Measurements from ENCODE around the gene RASL12.
A peak's percentile ranks its signal among the peaks of the same experiment; 100 is the strongest.
"Not testable (repeated sequence)": the region's sequence is repeated elsewhere in the genome, so short reads cannot be mapped to it uniquely, and the experiment has no call there.

Gene RASL12, protein sequence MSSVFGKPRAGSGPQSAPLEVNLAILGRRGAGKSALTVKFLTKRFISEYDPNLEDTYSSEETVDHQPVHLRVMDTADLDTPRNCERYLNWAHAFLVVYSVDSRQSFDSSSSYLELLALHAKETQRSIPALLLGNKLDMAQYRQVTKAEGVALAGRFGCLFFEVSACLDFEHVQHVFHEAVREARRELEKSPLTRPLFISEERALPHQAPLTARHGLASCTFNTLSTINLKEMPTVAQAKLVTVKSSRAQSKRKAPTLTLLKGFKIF

DNA sequence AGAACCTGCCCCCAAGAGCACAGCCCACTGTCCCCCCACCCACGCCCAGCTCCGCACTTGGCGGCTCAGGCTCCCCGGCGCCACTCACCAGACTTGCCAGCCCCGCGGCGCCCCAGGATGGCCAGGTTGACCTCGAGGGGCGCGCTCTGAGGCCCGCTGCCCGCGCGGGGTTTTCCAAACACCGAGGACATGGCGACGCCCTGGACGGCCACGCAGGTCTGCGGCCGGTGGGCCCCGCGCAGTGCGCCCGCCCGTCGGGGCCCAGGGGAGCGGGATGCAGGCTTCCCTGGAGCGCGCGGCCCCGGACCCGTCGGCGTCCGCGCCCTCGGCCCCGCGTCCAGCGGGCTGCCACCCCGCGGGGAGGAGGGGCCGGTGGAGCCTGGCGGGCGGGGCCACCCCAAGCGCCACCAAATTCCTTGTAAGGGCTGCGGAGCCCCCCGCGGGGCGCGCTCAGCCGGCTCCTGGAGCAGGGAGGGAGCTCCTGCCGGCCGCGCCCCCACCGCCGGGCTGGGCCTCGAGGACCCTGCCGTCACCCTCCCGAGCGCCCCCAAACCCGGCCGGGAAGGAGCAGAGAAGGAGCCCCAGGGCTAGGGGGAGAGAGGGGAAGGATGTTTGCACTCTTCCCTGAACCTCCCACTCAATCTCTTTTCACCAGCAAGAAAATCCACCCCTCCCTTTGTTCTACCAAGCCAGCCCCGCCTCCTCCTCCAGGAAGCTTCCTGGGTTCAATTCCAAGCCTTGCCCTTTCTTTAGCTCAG lies at the start of gene RASL12:
TSS of gene RASL12 (minus strand) at position 347 of the 758 bp plus-strand sequence. CDS start at position 191, 156 bp downstream.
- no peak for DNase-seq

DNA sequence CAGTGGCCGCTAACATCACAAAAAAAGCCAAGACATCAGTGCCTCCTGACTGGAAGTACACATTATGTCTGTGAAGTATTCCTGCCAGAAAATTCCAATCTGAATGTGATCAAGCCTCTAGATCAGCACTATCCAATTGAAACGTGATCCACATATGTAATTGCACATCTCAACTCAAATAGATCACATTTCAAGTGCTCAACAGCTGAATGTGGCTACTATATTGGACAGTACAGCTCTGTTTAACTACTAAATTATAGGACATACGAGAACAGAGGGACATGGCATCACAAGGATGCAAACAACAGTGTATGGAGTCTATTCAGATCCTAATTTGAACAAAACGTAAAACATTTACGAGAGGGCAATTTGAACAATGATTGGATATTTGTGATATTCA lies 47.8 kb upstream of the RASL12 start:
- DNase-seq, result no peak

DNA sequence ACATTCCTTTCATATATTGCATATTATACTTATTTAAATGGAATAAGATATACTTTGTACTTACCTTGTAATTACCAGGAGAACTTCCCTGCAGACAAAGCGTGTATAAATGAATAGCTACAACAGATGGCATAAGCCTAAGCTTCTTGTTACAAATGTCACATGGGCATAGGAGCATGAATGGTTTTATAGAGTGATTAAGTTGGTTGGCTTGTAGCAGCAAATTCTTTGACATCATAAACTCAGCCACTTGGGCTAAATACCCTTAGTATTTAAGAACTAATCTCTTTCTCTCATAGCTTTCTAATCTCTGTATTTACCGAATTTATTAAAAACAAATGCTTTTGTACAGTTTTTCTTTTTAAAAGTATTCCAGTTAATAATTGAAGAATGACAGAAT lies 47.3 kb upstream of the RASL12 start, which contains the start of gene UBAP1L:
TSS of gene UBAP1L (minus strand) at position 115 of the 400 bp plus-strand sequence. CDS start 8,985 bp downstream, outside the sequence.
- DNase-seq, result no peak

DNA sequence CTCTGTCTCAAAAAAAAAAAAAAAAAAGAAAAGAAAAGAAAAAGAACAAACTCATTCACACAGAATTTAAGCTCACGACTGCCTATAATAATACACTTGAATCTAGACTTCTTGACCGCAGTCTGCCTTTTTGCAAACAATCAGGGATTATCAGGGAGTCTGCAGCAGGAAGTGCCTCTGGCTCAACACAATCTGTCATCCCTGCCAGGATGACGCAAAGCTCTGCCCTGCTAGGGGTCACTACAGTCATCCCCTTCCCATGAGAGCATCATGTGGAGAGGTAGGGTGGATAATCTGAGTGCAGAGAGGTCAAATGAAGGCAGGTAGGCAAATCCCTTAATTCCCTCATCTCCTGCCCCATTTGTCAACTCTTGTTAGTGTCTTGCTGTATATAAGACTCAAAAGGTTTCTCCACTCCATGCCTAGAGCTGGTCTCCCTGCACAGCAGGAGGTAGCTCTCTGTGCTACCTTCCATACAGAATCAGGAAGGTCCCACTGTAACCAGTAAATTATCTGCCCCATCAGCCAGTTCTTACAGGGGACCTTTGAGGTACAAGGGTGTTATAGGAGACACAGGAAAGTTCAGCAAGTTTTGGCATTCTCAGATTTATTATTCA lies 43.0 kb upstream of the RASL12 start:
- DNase-seq, result no peak

DNA sequence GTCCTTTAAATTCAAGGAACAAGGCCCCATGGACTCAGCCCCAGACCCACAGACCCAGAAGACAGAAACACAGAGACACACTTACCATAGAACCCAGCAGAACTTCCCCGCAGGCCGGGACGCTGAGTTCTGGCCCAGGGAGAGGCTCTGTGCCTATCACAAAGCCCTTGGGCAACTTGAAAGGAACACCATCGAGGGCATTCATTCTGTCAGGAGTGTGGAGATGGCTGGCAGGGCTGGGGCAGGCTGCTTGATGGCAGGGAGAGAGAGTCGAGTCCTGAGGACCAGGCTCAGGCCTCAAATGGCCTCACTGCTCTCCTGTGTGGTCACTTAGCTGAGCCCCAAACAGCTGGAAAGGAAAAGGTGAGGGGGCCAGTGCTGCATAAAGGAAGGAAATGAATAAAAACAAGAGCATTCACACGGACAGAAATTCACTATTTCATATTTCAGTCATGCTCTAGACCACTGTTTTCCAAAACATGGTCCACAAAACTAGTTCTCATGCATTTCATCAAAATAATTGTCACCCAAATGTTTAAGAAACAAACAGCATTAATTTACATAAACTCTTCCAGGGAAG lies 38.3 kb upstream of the RASL12 start:
- no peak for DNase-seq

DNA sequence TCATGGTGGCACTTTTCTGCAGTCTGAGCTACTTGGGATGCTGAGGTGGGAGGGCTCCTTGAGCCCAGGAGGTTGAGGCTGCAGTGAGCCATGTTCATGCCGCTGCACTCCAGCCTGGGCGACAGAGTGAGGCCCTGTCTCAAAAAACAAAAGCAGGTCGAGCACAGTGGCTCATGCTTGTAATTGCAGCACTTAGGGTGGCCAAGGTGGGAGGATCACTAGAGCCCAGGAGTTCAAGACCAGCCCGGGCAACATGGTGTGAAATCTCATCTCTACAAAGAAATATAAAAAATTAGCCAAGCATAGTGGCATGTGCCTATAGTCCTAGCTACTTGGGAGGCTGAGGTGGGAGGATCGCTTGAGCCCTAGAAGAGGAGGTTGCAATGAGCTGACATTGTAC lies 37.2 kb upstream of the RASL12 start:
- DNase-seq, result no peak

DNA sequence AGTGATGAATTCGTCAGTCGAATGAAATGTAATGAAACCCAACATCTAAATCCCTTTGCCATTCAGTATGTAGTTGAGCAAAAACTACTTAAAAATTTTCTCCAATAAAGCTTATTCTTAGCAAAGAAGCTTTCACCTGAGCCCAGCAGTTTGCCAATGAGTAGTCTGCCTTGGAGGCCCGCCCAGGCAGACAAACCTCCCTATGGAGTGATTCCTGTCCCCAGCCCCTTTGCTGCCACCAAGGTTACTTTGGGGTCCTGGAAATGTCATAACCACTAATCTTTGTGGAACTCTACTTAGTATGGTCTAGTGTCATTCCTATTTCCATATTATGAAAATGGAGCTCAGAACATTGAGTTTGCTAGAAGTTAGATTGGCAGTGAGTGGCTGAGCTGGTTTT lies 35.1 kb upstream of the RASL12 start:
- DNase-seq, result no peak

DNA sequence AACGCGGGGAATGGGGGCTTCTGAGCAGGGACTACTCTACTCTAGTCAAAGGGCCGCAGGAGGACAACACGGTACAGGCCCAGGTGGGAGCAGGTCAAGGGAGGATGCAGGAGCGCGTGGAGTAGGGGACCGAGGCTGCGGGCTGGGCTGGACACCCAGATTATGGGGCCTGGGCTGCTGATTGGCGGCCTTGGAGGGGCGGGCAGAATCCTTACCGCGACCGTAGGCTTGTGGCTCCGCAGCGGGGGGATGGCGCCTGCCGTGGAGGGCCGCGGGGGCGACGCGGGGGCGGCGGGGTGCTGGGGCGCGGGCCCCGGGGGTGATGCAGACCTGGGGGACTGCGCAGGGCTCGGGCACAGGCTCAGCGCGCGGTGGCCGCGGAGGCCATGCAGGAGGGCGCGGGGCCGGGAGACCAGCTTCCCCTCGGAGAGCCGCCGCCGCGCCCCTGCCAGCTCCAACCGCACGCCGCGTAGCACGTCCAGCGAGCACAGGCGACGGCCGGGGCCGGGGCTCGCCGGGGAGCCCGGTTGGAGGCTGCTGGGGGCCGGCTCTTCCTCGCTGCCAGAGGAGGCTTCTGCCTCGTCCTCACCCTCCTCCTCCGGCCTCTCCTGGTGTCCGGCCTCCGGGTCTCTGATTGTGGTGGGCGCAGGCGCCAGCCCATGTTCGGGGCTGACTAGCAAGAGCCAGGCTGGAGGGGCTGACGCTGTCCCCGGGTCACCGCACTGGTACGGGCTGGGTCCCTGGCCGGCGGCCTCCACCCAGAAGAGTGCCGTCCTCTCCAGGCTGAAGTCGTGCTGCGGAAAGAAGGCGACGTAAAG lies 34.3 kb upstream of the RASL12 start:
- DNase-seq, result no peak

DNA sequence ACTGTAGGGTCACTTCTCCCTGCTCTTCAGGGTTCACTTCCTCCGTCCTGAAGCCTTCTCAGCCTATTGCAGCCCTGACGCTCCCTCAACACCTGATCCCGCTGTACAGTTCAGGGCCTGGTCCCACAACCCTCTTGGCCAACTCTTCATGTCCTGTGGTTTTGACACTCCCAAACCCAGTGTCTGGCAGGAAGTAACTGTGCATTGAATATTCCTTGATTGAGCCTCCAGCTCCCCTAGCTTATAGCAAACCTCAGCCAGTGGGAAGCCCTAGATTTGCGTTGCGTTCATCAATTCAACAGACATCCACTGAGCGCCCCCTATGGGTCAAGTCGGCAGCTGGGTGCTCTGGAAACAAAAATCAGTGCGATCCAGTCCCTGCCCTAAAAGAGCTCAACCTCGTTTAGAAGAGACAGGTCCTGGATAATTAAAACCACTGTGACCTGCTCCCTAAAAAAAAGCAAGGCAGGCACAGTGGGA lies 33.7 kb upstream of the RASL12 start:
- DNase-seq, result peak; percentile 38

DNA sequence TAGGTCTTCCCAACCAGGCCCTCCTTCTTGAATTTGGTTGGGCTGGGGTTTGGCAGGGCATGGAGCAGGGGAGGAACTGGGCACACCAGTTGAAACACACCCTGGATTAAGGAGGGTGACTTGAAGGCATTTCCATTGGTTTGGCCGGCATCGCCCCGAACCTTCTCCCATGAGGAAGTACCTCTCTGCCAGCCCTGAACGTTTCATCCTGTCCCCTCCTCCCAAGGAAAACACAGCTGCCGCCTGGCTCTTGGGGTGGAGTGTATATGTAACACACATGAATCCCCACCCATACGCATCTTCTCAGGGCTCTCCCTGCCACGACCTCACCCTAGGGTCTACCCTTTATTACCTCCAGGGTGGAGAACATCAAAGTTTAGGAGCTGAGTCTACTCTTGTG lies 32.7 kb upstream of the RASL12 start:
- DNase-seq, result no peak

DNA sequence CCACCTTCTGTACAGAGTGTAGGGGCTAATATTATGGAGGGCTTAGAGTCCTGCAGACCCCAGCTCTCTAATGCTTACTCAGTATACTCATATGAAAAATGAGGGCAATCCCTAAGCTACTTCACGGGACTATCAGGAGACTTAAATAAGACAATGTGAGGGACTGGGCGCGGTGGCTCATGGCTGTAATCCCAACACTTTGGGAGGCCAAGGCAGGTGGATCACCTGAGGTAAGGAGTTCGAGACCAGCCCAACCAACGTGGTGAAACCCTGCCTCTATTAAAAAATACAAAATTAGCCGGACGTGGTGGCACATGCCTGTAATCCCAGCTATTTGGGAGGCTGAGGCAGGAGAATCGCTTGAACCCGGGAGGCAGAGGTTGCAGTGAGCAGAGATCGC lies 32.0 kb upstream of the RASL12 start:
- DNase-seq, result not testable (repeated sequence)

DNA sequence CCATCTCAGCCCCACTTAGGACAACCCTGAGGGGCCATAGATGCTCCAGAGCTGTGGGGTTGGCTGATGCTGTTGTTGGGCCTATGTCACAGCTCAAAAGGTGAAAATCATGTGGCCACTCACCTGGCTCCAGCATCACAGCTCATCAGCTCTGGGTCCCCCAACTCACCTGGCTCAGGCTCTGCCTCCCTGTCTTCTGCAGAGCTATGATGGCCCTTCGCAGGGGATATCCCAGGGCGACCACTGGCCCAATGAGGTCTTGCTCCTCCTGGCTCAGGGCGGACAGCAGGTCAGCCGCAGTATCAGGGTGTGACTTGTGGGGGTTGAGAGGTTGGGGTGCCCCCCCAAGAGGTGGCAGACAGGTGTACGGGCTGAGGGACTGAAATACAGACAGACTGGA lies 31.5 kb upstream of the RASL12 start:
- no peak for DNase-seq

DNA sequence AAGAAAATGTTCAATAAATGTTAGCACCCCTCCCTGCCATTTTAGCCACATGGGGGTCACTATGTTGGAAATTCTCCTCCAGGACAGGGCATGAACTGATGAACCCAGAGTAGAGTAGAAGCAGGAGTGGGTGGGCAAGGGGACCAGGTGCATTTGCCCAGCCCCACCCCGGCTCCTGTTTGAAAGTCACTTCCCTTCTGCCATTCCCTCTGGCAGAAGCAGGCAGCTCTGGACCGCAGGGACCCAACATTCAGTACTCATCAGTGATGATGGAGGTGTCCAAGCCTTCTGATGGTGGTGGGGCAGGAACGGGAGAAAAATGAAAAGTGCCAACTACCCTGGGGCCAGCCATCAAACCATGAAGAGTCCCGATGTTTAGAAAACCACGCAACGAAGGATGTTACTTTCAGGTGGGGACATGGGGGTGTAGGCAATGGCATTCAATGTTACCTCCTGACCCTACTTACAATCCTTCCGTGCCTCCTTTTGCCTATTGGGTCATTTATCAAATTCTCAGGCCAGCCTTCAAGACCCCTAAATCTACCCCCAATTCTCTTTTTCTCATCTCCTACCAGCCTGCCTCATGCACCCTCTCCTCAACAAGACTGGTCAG lies 30.0 kb upstream of the RASL12 start:
- DNase-seq, result no peak

DNA sequence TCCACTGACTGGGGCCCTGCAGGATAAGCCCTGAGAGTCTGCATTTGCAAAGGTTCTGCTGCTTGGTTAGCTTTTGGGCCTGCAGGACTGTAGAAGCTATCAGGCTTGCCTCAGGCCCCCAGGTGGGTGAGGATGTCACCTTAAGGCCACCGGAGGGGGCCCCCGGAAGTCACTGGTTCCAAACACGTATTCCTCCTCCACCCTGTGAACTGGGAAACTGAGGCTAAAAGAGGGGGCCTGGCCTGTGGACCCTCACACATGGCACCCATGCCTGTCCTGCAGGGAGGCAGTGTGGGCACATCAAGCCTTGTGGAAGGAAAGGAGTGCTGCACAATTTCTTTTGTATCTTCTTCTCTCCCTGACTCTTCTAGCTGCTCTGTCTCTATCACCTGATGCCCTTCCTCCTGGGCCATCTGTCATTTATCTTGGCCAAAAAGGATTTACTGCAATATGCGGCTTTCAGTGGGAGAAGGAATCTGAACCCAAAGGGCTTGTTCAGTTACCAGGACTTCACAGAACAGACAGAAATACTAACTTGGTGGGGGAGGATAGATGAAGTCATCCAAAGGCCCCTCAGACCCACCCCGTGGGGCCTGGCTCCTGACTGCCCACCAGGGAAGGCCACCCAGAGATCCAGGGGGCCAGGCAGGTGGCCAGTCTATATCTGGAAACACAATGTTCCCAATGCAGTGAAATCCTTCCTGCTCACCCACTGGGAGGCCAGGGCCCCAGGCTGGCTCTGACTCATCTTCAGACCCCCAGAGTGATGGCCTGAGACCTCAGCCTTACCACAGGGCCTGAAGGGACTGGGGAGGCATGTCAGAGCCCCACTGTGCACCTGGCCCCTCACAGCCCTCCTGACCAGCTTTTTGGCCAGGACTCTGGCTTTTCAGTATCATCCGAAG lies 28.9 kb upstream of the RASL12 start:
- no peak for DNase-seq

DNA sequence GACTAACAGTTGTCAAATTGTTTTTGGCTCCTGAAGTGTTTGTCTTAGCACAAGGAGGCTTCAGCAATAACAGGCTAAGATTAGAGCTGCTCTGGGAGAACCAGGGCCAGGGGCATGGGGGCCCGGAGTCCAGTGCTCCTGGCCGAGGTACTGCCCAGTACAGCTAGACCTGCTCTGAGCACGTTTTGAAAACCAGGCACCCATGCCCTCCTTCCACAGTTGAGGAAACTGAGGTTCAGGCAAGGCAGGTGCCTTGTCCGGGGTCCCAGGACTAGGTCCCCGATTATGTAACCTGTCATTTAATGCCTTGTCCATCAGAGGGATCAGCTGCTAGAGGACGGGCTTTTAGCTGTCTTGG lies 27.9 kb upstream of the RASL12 start:
- no peak for DNase-seq

DNA sequence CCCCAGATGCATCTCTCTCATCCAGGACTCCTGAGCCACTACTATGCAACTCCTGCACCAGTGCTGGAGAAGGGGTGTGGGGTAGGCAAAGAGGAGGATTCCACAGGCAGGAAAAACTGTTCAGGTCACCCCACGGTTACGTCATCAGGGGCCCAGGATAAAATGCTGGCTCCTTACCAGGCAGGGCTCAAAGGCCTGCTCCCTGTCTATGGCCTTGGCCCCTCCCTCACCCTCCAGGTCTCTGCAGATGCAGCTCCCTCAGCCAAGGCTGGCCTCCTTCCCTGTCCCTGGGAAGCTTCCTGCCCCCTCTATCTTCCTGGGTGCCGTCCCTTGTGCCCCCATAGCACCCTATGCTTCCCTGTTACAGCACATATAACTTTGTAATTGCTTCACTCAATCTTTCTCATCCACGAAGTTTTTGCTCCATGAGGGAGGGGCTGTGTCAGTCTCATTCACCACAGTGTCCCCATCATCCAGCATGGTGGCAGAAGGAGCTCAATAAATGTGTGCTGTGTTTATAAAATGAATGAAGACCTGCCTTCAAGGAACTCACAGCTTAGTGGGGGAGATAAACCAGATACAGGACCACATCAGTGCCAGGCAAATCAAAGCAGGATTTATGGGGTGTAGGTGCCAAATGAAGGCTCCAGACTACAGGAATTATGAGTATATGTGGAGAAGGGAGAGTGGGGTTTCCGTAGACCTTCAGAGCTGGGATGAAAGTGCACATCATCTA lies 27.4 kb upstream of the RASL12 start:
- no peak for DNase-seq

DNA sequence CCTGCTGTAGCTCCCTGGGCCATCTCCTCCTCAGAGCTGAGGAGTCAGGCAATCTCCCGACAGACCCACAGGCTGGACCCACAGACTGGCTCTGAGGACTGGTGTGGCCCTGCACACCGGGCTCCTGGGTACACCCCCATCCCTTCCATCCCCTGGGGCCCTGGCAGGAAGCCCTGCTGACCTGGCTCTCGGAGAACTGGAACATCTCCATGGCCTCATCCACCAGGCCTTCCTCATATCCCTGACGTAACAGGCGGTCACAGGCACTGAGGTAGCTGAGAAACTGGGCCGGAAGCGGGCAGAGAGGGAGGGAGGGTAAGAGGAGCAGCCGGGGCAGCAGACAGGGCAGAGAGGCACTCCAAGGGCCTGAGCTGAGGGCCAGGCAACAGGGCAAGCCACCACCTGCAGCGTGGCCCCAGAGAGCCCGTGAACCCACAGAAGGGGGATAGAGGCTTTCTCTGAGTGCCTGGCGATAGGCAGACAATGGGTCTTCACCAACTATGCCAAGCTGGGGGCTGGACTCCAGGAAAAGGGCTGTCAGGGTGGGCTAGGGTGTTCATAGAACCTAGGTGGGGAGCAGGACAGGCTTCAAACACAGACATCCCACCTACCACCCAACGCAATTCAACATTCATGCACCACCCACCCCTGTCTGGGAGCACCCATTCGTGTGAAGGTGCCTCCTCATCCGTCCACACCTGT lies 26.7 kb upstream of the RASL12 start:
- DNase-seq, result no peak

DNA sequence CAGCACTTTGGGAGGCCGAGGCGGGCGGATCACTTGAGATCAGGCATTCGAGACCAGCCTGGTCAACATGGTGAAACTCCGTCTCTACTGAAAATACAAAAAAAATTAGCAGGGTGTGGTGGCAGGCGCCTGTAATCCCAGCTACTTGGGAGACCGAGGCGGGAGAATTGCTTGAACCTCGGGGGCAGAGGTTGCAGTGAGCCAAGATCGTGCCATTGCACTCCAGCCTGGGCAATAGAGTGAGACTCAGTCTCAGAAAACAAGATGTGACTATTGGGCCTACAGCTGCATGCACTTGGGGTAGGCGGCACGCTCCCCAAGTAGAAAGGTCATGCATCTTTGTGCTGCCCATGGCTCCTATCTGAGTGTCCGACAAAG lies 26.0 kb upstream of the RASL12 start:
- not testable (repeated sequence) for DNase-seq

DNA sequence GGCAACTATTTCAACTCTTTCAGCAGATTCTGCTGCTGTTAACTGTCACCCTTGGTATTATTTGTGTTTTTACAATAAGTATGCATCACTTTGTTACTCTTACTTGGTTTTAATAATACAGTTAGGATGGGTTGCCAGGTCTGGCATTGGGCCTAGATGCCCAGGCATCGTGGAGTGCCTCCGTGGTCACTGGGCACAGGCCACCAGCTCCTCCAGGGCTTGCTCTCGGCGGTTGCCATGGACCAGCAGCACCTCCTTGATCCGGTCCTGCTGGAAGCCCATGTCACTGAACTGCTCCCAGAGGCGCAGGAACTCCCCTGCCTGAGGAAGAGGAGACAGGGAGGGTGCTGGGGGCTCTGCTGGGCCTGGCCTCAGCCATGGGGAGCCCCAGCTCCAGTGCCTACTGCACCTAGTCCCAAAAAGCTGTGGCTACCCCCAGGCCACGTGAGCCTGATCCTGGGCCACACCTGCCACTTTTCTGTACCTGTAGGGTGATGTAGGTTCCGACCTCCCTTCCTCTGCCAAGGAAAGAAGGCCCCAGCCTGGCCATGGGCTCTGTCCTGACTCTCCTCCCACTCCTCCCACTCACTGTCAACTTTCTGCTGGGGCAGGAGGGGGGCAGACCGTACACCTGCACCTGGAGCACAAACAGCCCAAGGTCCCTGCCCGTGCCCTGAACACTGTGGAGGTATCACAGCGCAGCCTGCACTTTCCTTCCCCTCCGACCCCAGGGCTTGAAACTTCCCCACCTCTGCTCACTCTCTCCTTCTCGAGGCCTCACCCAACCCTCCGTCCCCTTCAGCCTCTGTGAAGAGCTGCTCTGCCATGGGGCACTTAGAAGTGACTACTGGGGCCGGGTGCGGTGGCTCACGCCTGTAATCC lies 25.4 kb upstream of the RASL12 start:
- no peak for DNase-seq
